Right renal cortex interstitium (tissue), 3 donors: ENCODE results near the gene ZC3HAV1. TPM values are rescaled to one million over a fixed set of nuclear protein-coding genes. Genes with fewer than 3 reads are reported as not detected.
"Not testable (repeated sequence)": the region's sequence is repeated elsewhere in the genome, so short reads cannot be mapped to it uniquely, and the experiment has no call there.

Source experiments
- DNase-seq, 3 donors: peaks; one replicate each; pipeline ENCODE4 v3.0.0-alpha.2; 2013; ENCODE audit warnings: low read depth in 3 of 3, low spot score in 2 of 3
- polyA plus RNA-seq, 3 donors: library from polyadenylated mRNA; unstranded; fragments of 120-200 nt; gene quantifications; one replicate each; pipeline ENCODE4 v1.2.1, GENCODE V29; 2013; ENCODE audit not compliant: insufficient read length in 3 of 3

Gene ZC3HAV1
- polyA plus RNA-seq, 3 donors, result 19.1 to 21.7 (median 19.1) TPM

DNA sequence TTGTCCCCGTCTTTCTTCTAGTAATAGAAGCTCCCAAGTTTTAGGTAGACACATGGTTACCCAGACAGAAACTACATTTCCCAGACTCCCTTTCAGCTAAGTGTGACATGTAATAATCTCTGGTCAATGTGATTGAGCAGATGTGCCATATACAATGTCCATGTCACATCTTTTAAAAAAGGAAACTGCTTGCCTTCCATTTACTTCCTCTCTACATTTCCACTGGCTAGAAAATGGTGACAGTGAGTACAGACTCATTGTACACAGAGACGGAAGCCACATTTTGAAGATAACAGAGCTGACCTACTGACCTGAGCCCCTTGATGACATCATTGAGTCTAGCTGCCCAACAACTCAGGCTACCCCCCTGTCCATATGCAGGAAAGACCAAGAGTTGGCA lies 21.3 kb downstream of the ZC3HAV1 start:
- DNase-seq, result no peak

DNA sequence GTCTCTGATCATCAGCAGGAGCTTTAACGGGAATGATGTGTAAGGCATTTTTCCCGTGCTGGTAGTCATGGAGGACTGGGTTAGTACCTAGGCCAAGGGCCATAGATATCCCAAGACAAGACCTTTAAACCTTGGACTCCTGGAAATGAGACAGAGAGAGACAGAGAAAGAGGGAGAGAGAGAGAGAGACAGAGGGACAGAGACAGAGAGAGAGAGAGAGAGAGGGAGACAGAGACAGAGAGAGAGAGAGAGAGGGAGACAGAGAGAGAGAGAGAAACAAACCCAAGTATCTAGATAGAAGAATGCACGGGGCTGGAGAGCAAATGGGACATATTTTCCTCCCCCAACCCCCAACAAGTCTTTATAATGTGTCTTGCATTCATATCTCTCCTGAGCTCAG lies 22.3 kb downstream of the ZC3HAV1 start:
- no peak for DNase-seq

GRCh38 chr7:139086454-139086853 lies 23.1 kb downstream of the ZC3HAV1 start:
- DNase-seq, result no peak

- DNase-seq, result no peak
Observed at GRCh38 chr7:139084709-139085108, 24.8 kb downstream of the ZC3HAV1 start.

DNA sequence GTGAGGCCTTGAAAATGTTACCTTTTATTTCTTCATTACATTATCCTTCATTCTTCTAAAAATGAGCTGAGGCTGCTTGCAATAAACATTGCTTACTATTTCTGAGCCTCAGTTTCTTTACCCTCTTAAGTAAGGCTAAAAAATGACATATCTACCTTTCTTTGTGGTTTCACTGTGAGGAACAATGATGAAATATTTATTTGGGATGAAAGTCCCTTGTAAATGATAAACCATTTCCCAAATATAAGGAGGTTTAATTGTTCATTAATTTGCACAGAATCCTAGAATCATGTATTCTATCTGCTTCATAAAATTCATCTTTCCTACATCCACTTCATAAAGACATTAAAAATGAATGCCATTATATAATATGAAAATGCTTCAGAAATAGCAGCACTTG lies 27.9 kb downstream of the ZC3HAV1 start:
- no peak for DNase-seq

DNA sequence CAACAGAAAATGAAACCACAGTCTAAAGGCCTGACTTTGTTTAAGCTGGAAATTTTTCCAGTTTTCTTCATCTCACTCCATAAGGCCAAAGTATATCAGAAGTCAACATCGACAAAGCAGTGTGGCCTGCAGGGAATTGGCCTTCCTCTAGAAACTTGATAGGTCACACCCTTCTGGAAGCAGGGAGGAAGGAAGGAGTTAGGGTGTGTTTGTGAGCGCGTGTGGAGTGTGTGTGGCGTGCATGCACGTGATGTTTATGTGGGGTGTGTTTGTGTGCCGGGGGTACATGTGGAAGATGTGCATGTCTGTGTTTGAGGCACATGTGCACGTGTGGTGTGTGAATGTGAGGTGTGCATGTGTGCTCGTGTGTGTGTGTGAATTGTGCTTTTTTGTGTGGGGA lies 28.6 kb downstream of the ZC3HAV1 start:
- no peak for DNase-seq

DNA sequence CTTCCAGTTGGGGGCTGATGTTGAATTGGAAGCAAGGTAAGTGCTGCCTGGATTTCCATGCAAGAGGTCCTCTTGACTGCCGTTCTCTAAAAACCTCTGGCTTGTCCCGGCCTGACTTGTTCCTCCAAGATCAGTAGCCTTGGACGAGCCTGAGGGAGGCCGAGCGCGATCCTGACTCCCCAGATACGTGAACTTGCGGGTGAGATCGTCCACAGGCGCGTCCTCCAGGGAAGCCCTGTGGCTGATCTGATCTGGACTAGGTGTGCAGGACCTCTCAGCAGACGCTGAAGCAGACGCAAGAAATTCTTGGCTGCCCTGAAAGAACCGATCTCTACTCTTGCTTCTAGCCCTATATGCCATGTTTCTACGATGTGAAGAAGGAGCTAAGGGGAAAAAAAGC lies 29.7 kb downstream of the ZC3HAV1 start:
- DNase-seq, result no peak

GRCh38 chr7:139078911-139079310 lies 30.6 kb downstream of the ZC3HAV1 start:
- no peak for DNase-seq

GRCh38 chr7:139078399-139078798 lies 31.1 kb downstream of the ZC3HAV1 start:
- no peak for DNase-seq

DNA sequence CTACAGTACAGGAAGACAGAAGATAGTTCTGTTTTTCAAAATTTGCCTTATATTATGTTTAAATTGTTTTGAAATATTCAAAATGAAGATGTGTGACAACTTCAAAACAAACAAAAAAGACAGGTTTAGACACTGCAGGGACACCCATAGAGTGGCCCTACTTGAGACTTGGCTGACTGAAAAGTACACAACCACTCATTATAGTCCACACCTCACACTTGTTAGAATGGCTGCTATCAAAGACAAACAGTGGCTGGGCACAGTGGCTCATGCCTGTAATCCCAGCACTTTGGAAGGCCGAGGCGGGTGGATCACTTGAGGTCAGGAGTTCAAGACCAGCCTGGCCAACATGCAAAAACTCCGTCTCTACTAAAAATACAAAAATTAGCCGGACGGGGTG lies 31.8 kb downstream of the ZC3HAV1 start:
- not testable (repeated sequence) for DNase-seq

DNA sequence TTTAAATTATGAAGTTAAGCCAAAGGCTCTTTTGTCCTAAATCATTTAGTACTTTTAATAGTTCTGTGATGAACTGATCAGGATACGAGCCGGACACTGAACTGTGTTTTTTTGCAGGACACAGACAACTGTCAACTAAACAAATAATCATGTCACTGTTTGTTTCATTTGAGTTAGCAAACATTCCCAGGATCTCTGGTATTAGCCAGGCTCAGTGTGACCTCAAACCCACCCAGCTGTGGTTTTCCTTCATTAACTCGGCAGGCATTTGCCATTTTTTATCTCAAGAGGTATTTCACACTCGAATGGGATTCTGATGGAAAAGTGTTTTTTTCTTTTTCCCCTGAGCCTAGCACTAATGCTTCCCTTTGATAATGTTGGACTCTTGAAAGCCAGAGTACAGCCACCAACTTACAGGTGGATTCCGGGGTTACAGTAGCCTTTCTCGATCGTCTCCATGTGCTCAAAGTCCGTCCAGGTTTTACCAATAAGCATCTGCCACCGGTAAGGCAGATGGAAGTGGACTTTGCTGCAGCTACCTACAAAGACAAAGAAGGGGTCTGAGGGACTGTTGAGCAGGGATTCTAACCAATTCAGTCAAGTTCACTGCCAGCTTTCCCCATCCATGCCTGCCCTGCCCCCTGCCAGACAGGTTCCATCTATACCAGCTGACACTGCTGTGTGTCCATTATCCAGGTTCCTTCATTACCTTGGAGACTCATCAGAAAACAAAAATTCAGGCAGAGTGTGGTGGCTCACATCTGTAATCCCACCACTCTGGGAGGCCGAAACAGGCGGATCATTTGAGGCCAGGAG lies 33.4 kb downstream of the ZC3HAV1 start:
- no peak for DNase-seq

GRCh38 chr7:139075031-139075652 lies 34.4 kb downstream of the ZC3HAV1 start:
- DNase-seq, result peak; percentile 63 to 71 (median 68)

DNA sequence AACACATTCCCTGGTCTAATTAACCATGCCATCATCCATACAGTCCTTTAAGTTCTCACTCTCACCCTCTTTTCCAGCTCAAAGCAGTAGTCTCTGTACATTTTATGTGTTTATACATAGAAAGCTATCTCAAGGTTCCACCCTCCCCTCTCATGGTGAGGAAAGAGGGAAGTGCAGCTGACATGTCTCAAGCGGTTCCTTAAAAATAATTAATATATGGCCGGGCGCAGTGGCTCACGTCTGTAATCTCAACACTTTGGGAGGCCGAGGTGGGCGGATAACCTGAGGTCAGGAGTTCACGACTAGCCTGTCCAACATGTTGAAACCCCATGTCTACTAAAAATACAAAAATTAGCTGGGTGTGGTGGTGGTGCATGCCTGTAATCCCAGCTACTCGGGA lies 36.7 kb downstream of the ZC3HAV1 start:
- no peak for DNase-seq

GRCh38 chr7:139071680-139072079 lies 37.8 kb downstream of the ZC3HAV1 start:
- DNase-seq, result no peak

DNA sequence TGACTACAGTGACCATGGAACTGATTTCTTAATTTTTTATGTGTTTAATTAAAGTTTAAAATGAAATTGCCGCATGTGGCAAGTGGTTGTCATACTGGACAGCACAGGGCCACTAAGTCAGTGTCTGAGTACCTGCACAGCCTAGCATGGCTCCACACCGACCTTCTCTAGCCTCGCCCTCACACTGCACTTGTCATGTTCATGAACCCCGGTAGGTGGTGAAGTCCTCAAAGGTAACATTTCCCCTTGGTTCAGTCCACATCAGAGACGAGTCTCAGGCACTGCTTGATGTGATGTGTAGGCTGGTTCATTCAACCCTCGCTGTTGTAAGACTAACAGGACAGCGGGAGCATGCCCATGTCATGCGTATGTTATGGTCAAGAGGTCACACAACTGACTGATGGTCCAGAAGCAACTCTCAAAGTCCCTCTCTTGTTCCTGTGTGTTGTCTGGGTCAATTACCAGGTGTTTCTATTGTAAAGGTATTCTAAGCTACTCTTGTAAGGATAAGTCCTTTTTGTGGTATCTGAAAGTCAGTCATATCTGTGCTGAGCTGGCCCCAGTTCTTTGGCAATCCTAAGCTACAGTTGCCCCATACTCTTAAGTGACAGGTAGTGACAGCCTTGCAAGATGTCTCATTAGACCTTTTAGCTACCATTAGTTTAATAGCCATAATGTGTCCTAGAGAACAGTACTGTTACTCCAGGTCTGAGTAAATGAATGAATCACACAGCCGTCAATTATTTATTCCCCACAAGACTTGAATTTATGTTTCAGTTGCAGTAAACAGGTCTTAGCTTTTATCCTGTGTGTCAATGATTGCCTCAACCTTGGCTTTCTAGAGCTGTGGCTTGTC lies 40.7 kb downstream of the ZC3HAV1 start:
- no peak for DNase-seq

DNA sequence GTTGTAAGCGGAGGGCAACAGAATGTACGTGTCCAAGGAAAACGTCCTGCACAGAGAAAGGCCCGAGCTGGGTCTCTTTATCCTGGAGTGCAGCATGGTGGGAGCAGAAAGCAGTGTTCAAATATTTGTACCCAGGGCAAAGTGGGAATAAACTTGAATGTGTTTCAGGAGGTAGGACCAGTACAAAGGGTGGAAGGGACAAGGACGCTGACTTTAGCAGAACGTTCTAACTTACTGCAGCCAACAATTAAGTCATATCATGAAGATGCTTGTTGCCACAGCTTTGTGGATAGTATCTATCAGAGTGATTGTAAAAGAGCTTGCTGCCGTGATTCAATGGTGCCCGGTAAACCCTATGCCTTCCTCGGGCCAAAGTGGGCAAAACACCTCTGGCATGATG lies 43.2 kb downstream of the ZC3HAV1 start:
- no peak for DNase-seq

GRCh38 chr7:139065323-139065722 lies 44.2 kb downstream of the ZC3HAV1 start:
- DNase-seq, result no peak

- no peak for DNase-seq
Observed at GRCh38 chr7:139061416-139061815, 48.1 kb downstream of the ZC3HAV1 start.

GRCh38 chr7:139060695-139061237 lies 48.8 kb downstream of the ZC3HAV1 start:
- no peak for DNase-seq

GRCh38 chr7:139059905-139060304 lies 49.6 kb downstream of the ZC3HAV1 start:
- no peak for DNase-seq

DNA sequence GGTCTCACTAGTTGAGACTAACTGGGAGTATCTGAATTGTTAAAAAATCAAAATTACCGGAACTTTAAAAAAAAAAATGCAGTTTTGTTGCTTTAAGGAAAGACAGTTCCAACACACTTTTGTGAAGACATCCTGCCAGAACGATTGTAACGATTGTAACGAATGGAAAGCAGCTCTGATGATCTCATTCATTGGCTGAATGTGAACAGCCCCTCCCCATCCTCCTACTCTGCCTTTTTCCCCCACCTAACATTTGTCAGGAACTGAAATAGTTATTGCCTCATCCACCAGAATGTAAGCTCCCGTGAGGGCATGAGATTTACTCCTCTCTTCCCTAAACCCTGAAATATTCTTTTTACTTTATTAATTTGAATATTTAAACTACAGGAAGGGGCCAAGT lies 50.6 kb downstream of the ZC3HAV1 start:
- no peak for DNase-seq
